Motor neuron (in vitro differentiated cells): ENCODE results near the gene NDUFS8. TPM values are rescaled to one million over a fixed set of nuclear protein-coding genes. Genes with fewer than 3 reads are reported as not detected.

ENCODE experiments used
- ATAC-seq, 8 experiments: fragments of 200-7000 bp; cut with Tn5 transposase; replicated peaks in 6 of 8; 2 replicates each; pipeline ENCODE4 v1.8.0; 2021; ENCODE audit warnings: mild to moderate bottlenecking in 8 of 8, moderate library complexity in 8 of 8
- H3K27ac ChIP-seq, 2 donors: fragments of 250-450 bp; sonication (Bioruptor Pico); 2 replicates each; pipeline ENCODE4 v1.9.0; 2021; ENCODE audit warnings: antibody characterized with exemption in 2 of 2, mild to moderate bottlenecking in 2 of 2, moderate library complexity in 1 of 2
- H3K4me1 ChIP-seq, 2 donors: fragments of 250-450 bp; sonication (Bioruptor Pico); replicated peaks in 1 of 2; 2 replicates each; pipeline ENCODE4 v1.6.1; 2021; ENCODE audit warnings: antibody characterized with exemption in 2 of 2, mild to moderate bottlenecking in 2 of 2, moderate library complexity in 1 of 2
- H3K4me3 ChIP-seq, 5 donors: fragments of 250-450 bp; sonication (Bioruptor Pico); 2 replicates each; pipeline ENCODE4 v1.9.0; 2021; ENCODE audit warnings: antibody characterized with exemption in 5 of 5, mild to moderate bottlenecking in 5 of 5, moderate library complexity in 4 of 5
- whole genome bisulfite sequencing, 10 experiments: fragments of 450-650 bp; shearing (Covaris generic); methylation state at CpG; one replicate each; pipeline ENCODE4 v1.0.0; 2022; 5-methylcytosine and 5-hydroxymethylcytosine counted together
- in situ Hi-C, 9 experiments: fragments of 400-800 bp; cut with MboI; loops; one replicate each; pipeline ENCODE4 v1.15.0; 2021; ENCODE audit warnings: low sequenced_read_pairs in 9 of 9, low pct_unique_long_range_greater_than_20kb in 2 of 9; ENCODE audit not compliant: unreplicated experiment in 9 of 9
- total RNA-seq, 8 experiments: library from RNA; unstranded; fragments of 300-600 nt; gene quantifications; 2 replicates each; pipeline versions ENCODE4 v1.2.3 to v1.2.4, GENCODE V29; 2022

NDUFS8 gene
- total RNA-seq, 8 experiments from 2014 or later: 139 to 265 (median 167) TPM

- in situ Hi-C loops: no loop called here
- 92 to 100% (median 96%) methylated on average over 1 to 7 of the region's 8 CpGs; no CpG with 5 or more reads in 5 of the 10 experiments for WGBS, 10 experiments
- Histone ChIP-seq H3K4me3 (no peak overlapping the region), H3K4me1 (no peaks in the 10 kb centered on the region), H3K27ac (no peak overlapping the region)
- ATAC-seq: no peak
These were observed 50.4 kb downstream of the NDUFS8 start for GRCh38 chr11:68080860-68081259.

- no peaks in the 10 kb centered on the region for H3K4me1 ChIP-seq
- H3K4me3 ChIP-seq: no peak overlapping the region
- in situ Hi-C loops: no loop called here
- 92 to 100% (median 100%) methylated on average over 1 to 9 of the region's 9 CpGs; no CpG with 5 or more reads in 3 of the 10 experiments for WGBS, 10 experiments
- no peak overlapping the region for H3K27ac ChIP-seq
- no peak for ATAC-seq
These were observed 51.2 kb downstream of the NDUFS8 start for GRCh38 chr11:68081691-68082090.

GRCh38 chr11:68082481-68082880, 52.0 kb downstream of the NDUFS8 start:
- no peaks in the 10 kb centered on the region for H3K4me1 ChIP-seq
- 11 to 100% (median 66%) methylated on average over 1 to 3 of the region's 3 CpGs for WGBS, 10 experiments
- H3K27ac ChIP-seq: no peak overlapping the region
- H3K4me3 ChIP-seq: no peak overlapping the region
- in situ Hi-C loops: no loop called here
- ATAC-seq: peak in 1 of 8 experiments; percentile 60

GRCh38 chr11:68083517-68083916, 53.0 kb downstream of the NDUFS8 start:
- no peak for ATAC-seq
- no peak overlapping the region for H3K27ac ChIP-seq
- 90 to 100% (median 95%) methylated on average over 1 to 3 of the region's 3 CpGs; no CpG with 5 or more reads in 3 of the 10 experiments for WGBS, 10 experiments
- in situ Hi-C loops: no loop called here
- H3K4me1 ChIP-seq: no peaks in the 10 kb centered on the region
- H3K4me3 ChIP-seq: no peak overlapping the region

Other genes starting within 250 kb of the NDUFS8 start
- 10 to 100 TPM in 4 of 8 experiments, 1 to 10 TPM in 4; 2.1 to 17.3 (median 6.3) TPM for gene UNC93B1, start 26.6 kb upstream of the NDUFS8 start, total RNA-seq
- gene ALDH3B1, start 20.4 kb upstream of the NDUFS8 start, total RNA-seq: 10 to 100 TPM in 2 of 8 experiments, 1 to 10 TPM in 4, under 1 TPM in 2; 0.71 to 23.1 (median 3.4) TPM
- 10 to 100 TPM in 3 of 8 experiments, 1 to 10 TPM in 5; 1.2 to 56.5 (median 4.4) TPM for gene TCIRG1, start 8.3 kb downstream of the NDUFS8 start, total RNA-seq
- 10 to 100 TPM; 13.3 to 41.6 (median 31.8) TPM for gene CHKA, start 90.7 kb downstream of the NDUFS8 start, total RNA-seq
- 10 to 100 TPM; 12.4 to 69.1 (median 55.4) TPM for gene KMT5B, start 182.6 kb downstream of the NDUFS8 start, total RNA-seq
- 10 to 100 TPM; 15.4 to 29.8 (median 24.1) TPM for gene C11orf24, start 241.3 kb downstream of the NDUFS8 start, total RNA-seq